Endodermal cell (in vitro differentiated cells): ENCODE measurements around the gene EFCAB6. TPM values are rescaled to one million over a fixed set of nuclear protein-coding genes. Genes with fewer than 3 reads are reported as not detected.

ENCODE experiments used
- DNase-seq: peaks from one replicate; pipeline ENCODE4 v3.0.0-alpha.2; 2017
- H3K27ac ChIP-seq: 2 replicates; pipeline ENCODE4 v1.5.1; 2013; ENCODE audit warnings: mild to moderate bottlenecking, low read depth, low read length, moderate library complexity
- H3K27me3 ChIP-seq: 2 replicates; pipeline ENCODE4 v1.6.1; 2013; ENCODE audit warnings: mild to moderate bottlenecking, low read length, moderate library complexity; ENCODE audit not compliant: insufficient read depth, control insufficient read depth, poor library complexity, severe bottlenecking
- H3K36me3 ChIP-seq: 2 replicates; pipeline ENCODE4 v1.7.0; 2013; ENCODE audit warnings: mild to moderate bottlenecking, low read length, moderate library complexity; ENCODE audit not compliant: control insufficient read depth, insufficient read depth
- H3K4me1 ChIP-seq: one replicate; pipeline ENCODE4 v1.7.0; 2013; ENCODE audit warnings: low read length; ENCODE audit not compliant: control insufficient read depth, insufficient read depth
- H3K4me3 ChIP-seq: 2 replicates; pipeline ENCODE4 v1.5.1; 2013; ENCODE audit warnings: mild to moderate bottlenecking, low read length, moderate library complexity
- H3K9ac ChIP-seq: 2 replicates; pipeline ENCODE4 v1.6.1; 2013; ENCODE audit warnings: mild to moderate bottlenecking, low read length, moderate library complexity; ENCODE audit not compliant: poor library complexity, severe bottlenecking; ENCODE audit errors: extremely low read depth
- H3K9me3 ChIP-seq: 2 replicates; pipeline ENCODE4 v1.6.1; 2013; ENCODE audit warnings: mild to moderate bottlenecking, low read length, moderate library complexity; ENCODE audit not compliant: control insufficient read depth
- H3K27ac Mint-ChIP-seq: 2 replicates; pipeline ENCODE4 v1.8.0; 2020; ENCODE audit warnings: mixed read lengths
- H3K27me3 Mint-ChIP-seq: 2 replicates; pipeline ENCODE4 v1.8.0; 2021; ENCODE audit warnings: mild to moderate bottlenecking, mixed read lengths; ENCODE audit not compliant: insufficient read depth
- H3K36me3 Mint-ChIP-seq: 2 replicates; pipeline ENCODE4 v1.8.0; 2020; ENCODE audit warnings: low read depth, mixed read lengths
- H3K4me1 Mint-ChIP-seq: 2 replicates; pipeline ENCODE4 v1.8.0; 2020; ENCODE audit warnings: mixed read lengths
- H3K4me3 Mint-ChIP-seq: 2 replicates; pipeline ENCODE4 v1.8.0; 2020; ENCODE audit warnings: mild to moderate bottlenecking, moderate library complexity, mixed read lengths
- H3K9me3 Mint-ChIP-seq: 2 replicates; pipeline ENCODE4 v1.8.0; 2020; ENCODE audit warnings: mild to moderate bottlenecking, mixed read lengths
- CTCF ChIP-seq: fragments of 200-600 bp; sonication (generic); conservative IDR thresholded peaks from 2 replicates; pipeline ENCODE4 v1.5.0; 2021; ENCODE audit warnings: antibody characterized with exemption, mild to moderate bottlenecking
- WGBS, 2 experiments: methylation state at CpG; one replicate each; pipeline versions ENCODE4 v1.1.5 to v1.1.7; 2013; ENCODE audit warnings: missing lambda C conversion rate in 2 of 2, mixed read lengths in 1 of 2; ENCODE audit not compliant: insufficient coverage in 1 of 2, insufficient read length in 1 of 2; 5-methylcytosine and 5-hydroxymethylcytosine counted together
- total RNA-seq, 2 donors: library from RNA; stranded (reverse); fragmentation: NEBNext Ultra II Directional in 1 of 2; extraction: Animal tissue kit (Norgen Biotek cat#: 25700) in 1 of 2; gene quantifications; 2 replicates in 1 of 2; 3 replicates in 1 of 2; pipeline ENCODE4 v1.2.1, GENCODE V29; 2021

EFCAB6 gene
- total RNA-seq, 2 donors from 2014 or later, result 1.8 to 2.0 TPM

- no peaks in the 10 kb centered on the region for H3K4me1 ChIP-seq
- H3K36me3 Mint-ChIP-seq, result peaks cover 2% of the 10 kb centered on the region
- H3K9me3 ChIP-seq, result peaks cover 5% of the 10 kb centered on the region
- peaks cover 13% of the 10 kb centered on the region for H3K9me3 Mint-ChIP-seq
- H3K4me3 Mint-ChIP-seq, result no peak overlapping the region
- peaks cover 2% of the 10 kb centered on the region for H3K27me3 Mint-ChIP-seq
- no peak overlapping the region for H3K27ac ChIP-seq
- H3K4me1 Mint-ChIP-seq, result peaks cover 4% of the 10 kb centered on the region
- no peak overlapping the region for H3K9ac ChIP-seq
- H3K27me3 ChIP-seq, result no peaks in the 10 kb centered on the region
- no peak for TF ChIP-seq CTCF
- WGBS, 2 experiments, result 92% methylated on average over 16 to 18 of the region's 18 CpGs
- no peak overlapping the region for H3K27ac Mint-ChIP-seq
- DNase-seq, result no peak
- no peak overlapping the region for H3K4me3 ChIP-seq
- H3K36me3 ChIP-seq, result no peaks in the 10 kb centered on the region
These were observed 270.4 kb downstream of the EFCAB6 start for GRCh38 chr22:43541462-43542407.

GRCh38 chr22:43541022-43541421 lies 271.1 kb downstream of the EFCAB6 start:
- no peaks in the 10 kb centered on the region for H3K4me1 ChIP-seq
- H3K4me3 ChIP-seq, result no peak overlapping the region
- H3K27ac Mint-ChIP-seq, result no peak overlapping the region
- no peak overlapping the region for H3K27ac ChIP-seq
- H3K4me1 Mint-ChIP-seq, result peaks cover 4% of the 10 kb centered on the region
- no peaks in the 10 kb centered on the region for H3K27me3 ChIP-seq
- DNase-seq, result no peak
- peaks cover 6% of the 10 kb centered on the region for H3K36me3 Mint-ChIP-seq
- H3K9ac ChIP-seq, result no peak overlapping the region
- H3K4me3 Mint-ChIP-seq, result no peak overlapping the region
- H3K36me3 ChIP-seq, result no peaks in the 10 kb centered on the region
- 88 to 94% methylated on average over 1 to 6 of the region's 6 CpGs for WGBS, 2 experiments
- peaks cover 2% of the 10 kb centered on the region for H3K27me3 Mint-ChIP-seq
- H3K9me3 ChIP-seq, result peaks cover 10% of the 10 kb centered on the region
- TF ChIP-seq CTCF, result no peak
- H3K9me3 Mint-ChIP-seq, result peaks cover 18% of the 10 kb centered on the region

DNA sequence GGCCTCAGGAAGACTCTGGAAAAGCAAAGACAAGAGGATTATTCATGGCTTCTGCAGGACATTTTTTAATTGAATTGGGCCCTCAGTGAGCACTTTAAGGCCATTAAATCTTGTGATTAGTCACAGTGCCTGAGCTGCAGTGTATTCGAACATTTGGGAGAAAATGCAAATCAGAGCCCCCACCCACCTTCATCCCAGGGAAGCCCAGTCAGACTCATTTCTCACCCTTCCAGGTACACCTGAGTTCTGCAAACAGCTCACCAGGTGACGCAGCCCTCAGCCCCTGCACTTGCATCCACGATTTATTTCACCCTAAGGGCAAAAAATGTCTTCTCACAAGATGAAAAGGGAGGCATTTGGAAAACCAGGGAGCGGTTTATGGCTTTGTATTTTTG lies 271.6 kb downstream of the EFCAB6 start:
- Histone ChIP-seq H3K27me3 (no peaks in the 10 kb centered on the region), H3K9ac (no peak overlapping the region), H3K27ac (no peak overlapping the region), H3K4me3 (no peak overlapping the region), H3K4me1 (no peaks in the 10 kb centered on the region), H3K36me3 (no peaks in the 10 kb centered on the region), H3K9me3 (peaks cover 10% of the 10 kb centered on the region)
- peaks cover 2% of the 10 kb centered on the region for H3K27me3 Mint-ChIP-seq
- H3K27ac Mint-ChIP-seq, result no peak overlapping the region
- H3K36me3 Mint-ChIP-seq, result peaks cover 6% of the 10 kb centered on the region
- peaks cover 4% of the 10 kb centered on the region for H3K4me1 Mint-ChIP-seq
- TF ChIP-seq CTCF, result no peak
- DNase-seq, result no peak
- no peak overlapping the region for H3K4me3 Mint-ChIP-seq
- WGBS, 2 experiments, result 80 to 84% methylated on average over 3 to 4 of the region's 4 CpGs
- H3K9me3 Mint-ChIP-seq, result peaks cover 22% of the 10 kb centered on the region
